CD14-positive monocyte (primary cell): Measurements from ENCODE around the gene BTG3. TPM values are rescaled to one million over a fixed set of nuclear protein-coding genes. Genes with fewer than 3 reads are reported as not detected.

ENCODE experiments used
- DNase-seq, 3 donors: peaks; one replicate each; pipeline ENCODE4 v3.0.0-alpha.2; 2011 to 2022
- H2AFZ ChIP-seq: 2 replicates; pipeline ENCODE4 v1.6.0; 2012; ENCODE audit warnings: mild to moderate bottlenecking, low read depth, low read length, inconsistent platforms; ENCODE audit not compliant: insufficient read depth, poor library complexity, severe bottlenecking
- H3K27ac ChIP-seq, 2 donors: 1 replicate in 1 of 2; 2 replicates in 1 of 2; pipeline ENCODE4 v1.5.1; 2012 to 2013; ENCODE audit warnings: low read length in 2 of 2, control low read depth in 1 of 2, inconsistent platforms in 1 of 2, low read depth in 1 of 2, mild to moderate bottlenecking in 1 of 2
- H3K27me3 ChIP-seq, 2 donors: one replicate each; pipeline versions ENCODE4 v1.6.0 to v1.6.1; 2011 to 2013; ENCODE audit warnings: low read length in 2 of 2; ENCODE audit not compliant: control insufficient read depth in 2 of 2, insufficient read depth in 2 of 2
- H3K36me3 ChIP-seq, 2 donors: replicated peaks in 1 of 2; 1 replicate in 1 of 2; 2 replicates in 1 of 2; pipeline versions ENCODE4 v1.5.1 to v1.6.1; 2012 to 2013; ENCODE audit warnings: low read length in 2 of 2, control low read depth in 1 of 2, inconsistent platforms in 1 of 2, mild to moderate bottlenecking in 1 of 2; ENCODE audit not compliant: insufficient read depth in 2 of 2, control insufficient read depth in 1 of 2
- H3K4me1 ChIP-seq, 2 donors: 1 replicate in 1 of 2; 2 replicates in 1 of 2; pipeline versions ENCODE4 v1.5.1 to v1.6.1; 2012 to 2013; ENCODE audit warnings: low read length in 2 of 2, control low read depth in 1 of 2, inconsistent platforms in 1 of 2, mild to moderate bottlenecking in 1 of 2, moderate library complexity in 1 of 2; ENCODE audit not compliant: insufficient read depth in 2 of 2, control insufficient read depth in 1 of 2
- H3K4me2 ChIP-seq: replicated peaks from 2 replicates; pipeline ENCODE3; 2012; ENCODE audit warnings: low read length, moderate library complexity, mild to moderate bottlenecking; ENCODE audit not compliant: poor library complexity, severe bottlenecking; ENCODE audit errors: extremely low read depth
- H3K4me3 ChIP-seq, 3 experiments: fragments of 200-600 bp in 1 of 3; sonication (generic) in 1 of 3; replicated peaks in 1 of 3; 1 replicate in 2 of 3; 2 replicates in 1 of 3; pipeline ENCODE4 v1.5.1; 2011 to 2013; ENCODE audit warnings: low read length in 3 of 3, mild to moderate bottlenecking in 3 of 3, control low read depth in 2 of 3, low read depth in 2 of 3, inconsistent platforms in 1 of 3, moderate library complexity in 1 of 3
- H3K79me2 ChIP-seq: 2 replicates; pipeline ENCODE4 v1.6.0; 2012; ENCODE audit warnings: mild to moderate bottlenecking, control low read depth, inconsistent platforms, low read length, moderate library complexity; ENCODE audit not compliant: insufficient read depth
- H3K9ac ChIP-seq: 2 replicates; pipeline ENCODE4 v1.6.0; 2017; ENCODE audit warnings: low read length, mild to moderate bottlenecking; ENCODE audit not compliant: insufficient read depth, poor library complexity, severe bottlenecking
- H3K9me3 ChIP-seq, 2 donors: replicated peaks in 1 of 2; 1 replicate in 1 of 2; 2 replicates in 1 of 2; pipeline versions ENCODE4 v1.5.1 to v1.6.1; 2012 to 2013; ENCODE audit warnings: low read length in 2 of 2, control low read depth in 1 of 2; ENCODE audit not compliant: control insufficient read depth in 1 of 2, insufficient read depth in 1 of 2
- H4K20me1 ChIP-seq: 2 replicates; pipeline ENCODE4 v1.6.0; 2012; ENCODE audit warnings: mild to moderate bottlenecking, low read length, control low read depth, moderate library complexity; ENCODE audit not compliant: insufficient read depth
- H3K27ac Mint-ChIP-seq, 7 donors: one replicate each; pipeline ENCODE4 v1.8.0; 2020; ENCODE audit warnings: mild to moderate bottlenecking in 7 of 7, mixed read lengths in 7 of 7, moderate library complexity in 6 of 7, inconsistent platforms in 2 of 7
- H3K27me3 Mint-ChIP-seq, 3 donors: one replicate each; pipeline ENCODE4 v1.8.0; 2021 to 2022; ENCODE audit warnings: low read depth in 3 of 3, mild to moderate bottlenecking in 3 of 3, mixed read lengths in 3 of 3, moderate library complexity in 3 of 3, inconsistent platforms in 1 of 3
- H3K36me3 Mint-ChIP-seq, 2 donors: one replicate each; pipeline ENCODE4 v1.8.0; 2020; ENCODE audit warnings: mixed read lengths in 2 of 2, inconsistent platforms in 1 of 2, mild to moderate bottlenecking in 1 of 2
- H3K4me1 Mint-ChIP-seq: one replicate; pipeline ENCODE4 v1.8.0; 2020; ENCODE audit warnings: mild to moderate bottlenecking, mixed read lengths
- H3K4me3 Mint-ChIP-seq, 2 donors: one replicate each; pipeline ENCODE4 v1.8.0; 2020; ENCODE audit warnings: mild to moderate bottlenecking in 2 of 2, mixed read lengths in 2 of 2, moderate library complexity in 1 of 2
- H3K9me3 Mint-ChIP-seq, 7 donors: one replicate each; pipeline ENCODE4 v1.8.0; 2020 to 2022; ENCODE audit warnings: mixed read lengths in 7 of 7, mild to moderate bottlenecking in 6 of 7, moderate library complexity in 6 of 7, inconsistent platforms in 2 of 7
- CTCF ChIP-seq: fragments of 200-600 bp; IDR thresholded peaks from one replicate; pipeline ENCODE4 v1.8.0; 2022; ENCODE audit warnings: antibody characterized with exemption, mild to moderate bottlenecking
- WGBS: methylation state at CpG from one replicate; pipeline ENCODE4 v1.1.5; 2013; ENCODE audit warnings: missing lambda C conversion rate; ENCODE audit not compliant: insufficient coverage; 5-methylcytosine and 5-hydroxymethylcytosine counted together
- intact Hi-C, 2 donors: fragments of 100-400 bp; cut with micrococcal nuclease; formaldehyde crosslinking; loops; one replicate each; pipeline versions ENCODE4 v1.15.0 to v1.15.1; 2023
- polyA plus RNA-seq, 3 donors: library from polyadenylated mRNA; depleted of rRNA in 1 of 3; unstranded in 2 of 3; stranded (reverse) in 1 of 3; fragments of 300-500 nt in 2 of 3; fragments of >200 nt in 1 of 3; fragmentation: Illumina TruSeq in 2 of 3; gene quantifications; 1 replicate in 2 of 3; 2 replicates in 1 of 3; pipeline ENCODE4 v1.2.3, GENCODE V29; 2012 to 2021

The BTG3 gene
- polyA plus RNA-seq, 3 donors = 1.9 to 10.4 (median 2.0) TPM

GRCh38 chr21:17610911-17611310 lies 1.8 kb downstream of the BTG3 start:
- Histone ChIP-seq H3K9me3 (no peaks in the 10 kb centered on the region), H3K36me3 (peaks cover 0 to 7% of the 10 kb centered on the region in 2 donors), H3K9ac (peak overlapping the region; percentile 80), H3K79me2 (peaks cover 35% of the 10 kb centered on the region), H3K27me3 (no peaks in the 10 kb centered on the region), H3K4me1 (peaks cover 10 to 15% of the 10 kb centered on the region in 2 donors), H3K4me3 (peak overlapping the region; percentile 74 to 84 (median 77)), H3K4me2 (peak overlapping the region; percentile 93), H3K27ac (peak overlapping the region in 1 of 2 donors; percentile 66), H2AFZ (peak overlapping the region; percentile 90), H4K20me1 (no peaks in the 10 kb centered on the region)
- H3K27ac Mint-ChIP-seq = peak overlapping the region in 3 of 7 donors; percentile 41 to 98 (median 97)
- WGBS = 100% methylated on average over 1 of the region's 9 CpGs
- peak overlapping the region; percentile 98 to 99 for H3K4me3 Mint-ChIP-seq
- intact Hi-C loops = loop anchor here in 1 of 2 donors (10.0 kb wide), 2 partner anchors 174 to 204 kb away; partner anchors contain the start of gene C21orf91
- no peak for DNase-seq
- no peak for TF ChIP-seq CTCF
- H3K9me3 Mint-ChIP-seq = no peaks in the 10 kb centered on the region
- H3K4me1 Mint-ChIP-seq = peaks cover 14% of the 10 kb centered on the region
- H3K36me3 Mint-ChIP-seq = peaks cover 7 to 18% of the 10 kb centered on the region in 2 donors
- peaks cover 5 to 12% (median 8%) of the 10 kb centered on the region in 3 donors for H3K27me3 Mint-ChIP-seq

- intact Hi-C loops = loop anchor here in 1 of 2 donors (10.0 kb wide), 2 partner anchors 175 to 205 kb away; partner anchors contain the start of gene C21orf91
- H3K27ac ChIP-seq = no peak overlapping the region
- DNase-seq = no peak
- no peak for TF ChIP-seq CTCF
- no peaks in the 10 kb centered on the region for H3K9me3 Mint-ChIP-seq
- WGBS = no CpG with 5 or more reads among the region's 2 CpGs
- H3K9me3 ChIP-seq = no peaks in the 10 kb centered on the region
- peaks cover 2 to 8% of the 10 kb centered on the region in 2 donors for H3K36me3 ChIP-seq
- H2AFZ ChIP-seq = no peak overlapping the region
- peaks cover 11 to 18% of the 10 kb centered on the region in 2 donors for H3K36me3 Mint-ChIP-seq
- H3K27me3 ChIP-seq = no peaks in the 10 kb centered on the region
- no peaks in the 10 kb centered on the region for H4K20me1 ChIP-seq
- H3K79me2 ChIP-seq = peaks cover 35% of the 10 kb centered on the region
- peaks cover 10 to 15% of the 10 kb centered on the region in 2 donors for H3K4me1 ChIP-seq
- H3K4me3 Mint-ChIP-seq = no peak overlapping the region
- no peak overlapping the region for H3K9ac ChIP-seq
- H3K4me3 ChIP-seq = no peak overlapping the region
- peaks cover 14% of the 10 kb centered on the region for H3K4me1 Mint-ChIP-seq
- no peak overlapping the region for H3K27ac Mint-ChIP-seq
- H3K4me2 ChIP-seq = no peak overlapping the region
- peaks cover 5 to 8% (median 8%) of the 10 kb centered on the region in 3 donors for H3K27me3 Mint-ChIP-seq
These were observed 3.0 kb downstream of the BTG3 start for GRCh38 chr21:17609681-17610080.
